B cell (primary cell): ENCODE measurements around the gene CDX1.

ENCODE experiments used
- CTCF ChIP-seq: fragments of 200-600 bp; IDR thresholded peaks from one replicate; pipeline ENCODE4 v1.8.0; 2022; ENCODE audit warnings: antibody characterized with exemption, mild to moderate bottlenecking
- EZH2 ChIP-seq: IDR thresholded peaks from 2 replicates; pipeline ENCODE4 v1.6.1; 2012; ENCODE audit warnings: borderline replicate concordance, low read depth, mild to moderate bottlenecking, moderate library complexity, low read length; ENCODE audit not compliant: insufficient read depth, poor library complexity, severe bottlenecking

GRCh38 chr5:150137997-150138396 lies 28.6 kb upstream of the CDX1 start:
- TF ChIP-seq CTCF (no peak), EZH2 (no peak)
